Ascending aorta (tissue), 2 donors: ENCODE data around the gene ZG16B. TPM values are rescaled to one million over a fixed set of nuclear protein-coding genes. Genes with fewer than 3 reads are reported as not detected.

Experiments
- DNase-seq, 2 donors: peaks; one replicate each; pipeline ENCODE4 v3.0.0-alpha.2; 2019; ENCODE audit warnings: low spot score in 2 of 2
- H3K27ac ChIP-seq, 2 donors: fragments of 200-600 bp; sonication (generic); one replicate each; pipeline ENCODE4 v1.5.1; 2016 to 2017; ENCODE audit warnings: mild to moderate bottlenecking in 1 of 2
- H3K27me3 ChIP-seq: fragments of 200-600 bp; sonication (generic); one replicate; pipeline ENCODE4 v1.5.1; 2017
- H3K36me3 ChIP-seq, 2 donors: fragments of 200-600 bp; sonication (generic); one replicate each; pipeline ENCODE4 v1.5.1; 2016
- H3K4me1 ChIP-seq, 2 donors: fragments of 200-600 bp; sonication (generic); one replicate each; pipeline ENCODE4 v1.5.1; 2016 to 2017; ENCODE audit warnings: mild to moderate bottlenecking in 1 of 2
- H3K4me3 ChIP-seq, 2 donors: fragments of 200-600 bp; sonication (generic); one replicate each; pipeline ENCODE4 v1.5.1; 2016 to 2017; ENCODE audit warnings: mild to moderate bottlenecking in 1 of 2
- H3K9me3 ChIP-seq, 2 donors: fragments of 200-600 bp; sonication (generic); one replicate each; pipeline ENCODE4 v1.5.1; 2016
- intact Hi-C: fragments of 100-400 bp; cut with DNase I; formaldehyde crosslinking; loops from one replicate; pipeline ENCODE4 v1.15.1; 2023
- total RNA-seq: library from RNA; depleted of rRNA; stranded (reverse); fragments of >200 nt; gene quantifications from one replicate; pipeline ENCODE4 v1.1.0, GENCODE V29; 2016
- TF ChIP-seq, protein P1 (sequence below), 3 experiments: fragments of 200-600 bp in 2 of 3; fragments of 450-650 bp in 1 of 3; sonication (generic) in 2 of 3; IDR thresholded peaks; one replicate each; pipeline ENCODE4 v1.5.1; 2016 to 2019; ENCODE audit warnings: antibody characterized with exemption in 3 of 3, mild to moderate bottlenecking in 1 of 3, moderate library complexity in 1 of 3

ZG16B gene
- total RNA-seq, 1 donor from 2014 or later, result not detected

DNA sequence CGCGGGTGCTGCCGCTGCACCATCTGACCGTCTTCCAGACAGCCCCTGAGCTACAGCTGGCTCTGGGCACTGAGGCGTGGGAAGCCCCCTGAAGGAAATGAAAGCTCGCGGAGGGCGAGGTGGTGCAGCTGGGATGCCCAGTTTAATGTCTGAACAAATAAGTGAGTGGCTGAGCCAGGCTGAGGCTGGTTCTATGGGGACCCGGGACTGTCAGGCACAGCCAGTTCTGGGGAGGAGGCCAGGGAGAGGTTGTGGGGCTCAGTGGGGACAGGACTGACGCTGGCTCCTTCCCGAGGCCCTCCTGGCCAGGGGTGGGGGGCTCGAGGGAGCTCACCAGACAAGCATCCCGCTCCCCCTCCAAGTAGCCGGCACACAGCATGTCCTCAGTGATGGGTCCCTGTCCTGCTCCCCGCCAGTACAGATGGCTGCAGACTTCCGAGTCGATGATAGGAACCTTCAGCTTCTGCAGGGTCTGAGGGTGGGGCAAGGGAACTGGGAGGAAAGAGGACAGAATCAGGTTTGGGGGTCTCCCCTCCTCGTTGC is 23.5 kb downstream of the ZG16B start:
- H3K27me3 ChIP-seq, result peaks cover 6% of the 10 kb centered on the region
- H3K27ac ChIP-seq, result no peak overlapping the region
- H3K36me3 ChIP-seq, result no peaks in the 10 kb centered on the region
- intact Hi-C loops, result no loop called here
- DNase-seq, result no peak
- H3K9me3 ChIP-seq, result no peaks in the 10 kb centered on the region
- no peaks in the 10 kb centered on the region for H3K4me1 ChIP-seq
- TF ChIP-seq, protein P1, sequence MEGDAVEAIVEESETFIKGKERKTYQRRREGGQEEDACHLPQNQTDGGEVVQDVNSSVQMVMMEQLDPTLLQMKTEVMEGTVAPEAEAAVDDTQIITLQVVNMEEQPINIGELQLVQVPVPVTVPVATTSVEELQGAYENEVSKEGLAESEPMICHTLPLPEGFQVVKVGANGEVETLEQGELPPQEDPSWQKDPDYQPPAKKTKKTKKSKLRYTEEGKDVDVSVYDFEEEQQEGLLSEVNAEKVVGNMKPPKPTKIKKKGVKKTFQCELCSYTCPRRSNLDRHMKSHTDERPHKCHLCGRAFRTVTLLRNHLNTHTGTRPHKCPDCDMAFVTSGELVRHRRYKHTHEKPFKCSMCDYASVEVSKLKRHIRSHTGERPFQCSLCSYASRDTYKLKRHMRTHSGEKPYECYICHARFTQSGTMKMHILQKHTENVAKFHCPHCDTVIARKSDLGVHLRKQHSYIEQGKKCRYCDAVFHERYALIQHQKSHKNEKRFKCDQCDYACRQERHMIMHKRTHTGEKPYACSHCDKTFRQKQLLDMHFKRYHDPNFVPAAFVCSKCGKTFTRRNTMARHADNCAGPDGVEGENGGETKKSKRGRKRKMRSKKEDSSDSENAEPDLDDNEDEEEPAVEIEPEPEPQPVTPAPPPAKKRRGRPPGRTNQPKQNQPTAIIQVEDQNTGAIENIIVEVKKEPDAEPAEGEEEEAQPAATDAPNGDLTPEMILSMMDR (IDR thresholded peaks at IDR 0.05), result no peak
- no peak overlapping the region for H3K4me3 ChIP-seq

- no peak for DNase-seq
- Histone ChIP-seq H3K27ac (no peak overlapping the region), H3K9me3 (no peaks in the 10 kb centered on the region), H3K27me3 (peaks cover 11% of the 10 kb centered on the region), H3K4me3 (no peak overlapping the region), H3K36me3 (no peaks in the 10 kb centered on the region), H3K4me1 (no peaks in the 10 kb centered on the region)
- intact Hi-C loops, result no loop called here
- TF ChIP-seq, protein P1 (IDR thresholded peaks at IDR 0.05), result no peak
These were observed 24.7 kb downstream of the ZG16B start for GRCh38 chr16:2854700-2855309.

- Histone ChIP-seq H3K4me1 (no peaks in the 10 kb centered on the region), H3K9me3 (no peaks in the 10 kb centered on the region), H3K4me3 (no peak overlapping the region), H3K36me3 (no peaks in the 10 kb centered on the region), H3K27ac (no peak overlapping the region), H3K27me3 (peaks cover 11% of the 10 kb centered on the region)
- no peak for DNase-seq
- TF ChIP-seq, protein P1 (IDR thresholded peaks at IDR 0.05), result no peak
- intact Hi-C loops, result no loop called here
These were observed 25.4 kb downstream of the ZG16B start for GRCh38 chr16:2855536-2855935.

DNA sequence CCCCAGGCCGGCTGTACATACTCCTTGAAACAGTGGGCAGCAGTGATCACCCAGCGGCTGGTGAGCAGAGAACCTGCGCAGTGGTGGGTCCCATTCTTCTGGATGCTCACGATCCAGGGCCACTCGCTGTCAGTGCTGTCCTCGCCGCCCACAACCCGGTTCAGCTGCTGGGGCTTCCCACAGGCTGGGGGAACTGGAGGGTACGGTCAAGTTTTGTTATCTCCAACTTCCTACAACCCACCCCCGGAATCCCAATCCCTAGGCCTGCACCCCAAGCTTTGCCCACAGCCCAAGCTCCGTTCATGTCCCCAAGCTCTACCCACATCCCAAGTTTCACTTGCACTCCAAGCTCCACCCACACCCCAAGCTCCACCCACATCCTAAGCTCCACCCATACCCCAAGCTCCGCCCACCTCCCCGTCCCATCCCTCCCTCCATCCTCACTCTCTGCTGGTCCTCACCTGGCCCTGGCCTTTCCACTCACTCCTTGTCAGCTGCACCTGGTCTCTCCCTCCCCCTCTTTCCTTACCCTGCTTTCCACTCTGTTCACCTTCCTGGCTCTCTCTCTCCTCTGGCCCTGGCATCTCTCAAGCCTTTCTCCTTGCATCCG is 26.1 kb downstream of the ZG16B start:
- H3K27me3 ChIP-seq, result peaks cover 11% of the 10 kb centered on the region
- intact Hi-C loops, result no loop called here

DNA sequence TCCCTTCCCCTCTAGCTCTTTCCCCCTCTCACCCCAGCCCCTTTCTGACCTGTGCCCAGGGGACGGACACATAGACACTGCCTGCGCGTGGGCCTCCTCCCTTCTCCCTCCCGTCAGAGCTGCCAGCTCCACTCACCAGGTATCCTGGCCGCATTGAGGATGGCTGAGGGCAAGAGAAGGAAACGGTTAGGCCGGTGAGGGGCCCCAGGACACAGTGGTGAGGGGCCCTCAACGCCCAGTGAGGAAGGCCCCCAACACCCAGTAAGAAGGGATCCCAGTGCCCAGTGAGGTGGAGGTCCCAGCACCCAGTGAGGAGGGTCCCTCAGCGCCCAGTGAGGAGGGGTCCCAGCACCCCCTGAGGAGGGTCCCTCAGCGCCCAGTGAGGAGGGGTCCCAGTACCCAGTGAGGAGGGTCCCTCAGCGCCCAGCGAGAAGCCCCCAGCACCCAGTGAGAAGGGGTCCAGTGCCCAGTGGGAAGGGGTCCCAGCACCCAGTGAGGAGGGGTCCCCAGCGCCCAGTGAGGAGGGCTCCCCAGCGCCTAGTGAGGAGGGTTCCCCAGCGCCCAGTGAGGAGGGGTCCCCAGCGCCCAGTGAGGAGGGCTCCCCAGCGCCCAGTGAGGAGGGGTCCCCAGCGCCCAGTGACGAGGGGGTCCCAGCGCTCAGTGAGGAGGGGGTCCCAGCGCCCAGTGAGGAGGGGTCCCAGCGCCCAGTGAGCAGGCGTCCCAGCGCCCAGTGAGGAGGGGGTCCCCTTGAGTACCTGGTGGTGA is 26.8 kb downstream of the ZG16B start:
- intact Hi-C loops, result no loop called here
- DNase-seq, result no peak

More for the DNA sequence above, 26.1 kb downstream of the ZG16B start:
- Histone ChIP-seq H3K36me3 (no peaks in the 10 kb centered on the region), H3K9me3 (no peaks in the 10 kb centered on the region), H3K4me1 (no peaks in the 10 kb centered on the region), H3K27ac (no peak overlapping the region), H3K4me3 (no peak overlapping the region)
- TF ChIP-seq, protein P1 (IDR thresholded peaks at IDR 0.05), result no peak
- no peak for DNase-seq

More for the DNA sequence above, 26.8 kb downstream of the ZG16B start:
- TF ChIP-seq, protein P1 (IDR thresholded peaks at IDR 0.05), result no peak
- Histone ChIP-seq H3K4me3 (no peak overlapping the region), H3K36me3 (no peaks in the 10 kb centered on the region), H3K27me3 (peaks cover 11% of the 10 kb centered on the region), H3K4me1 (no peaks in the 10 kb centered on the region), H3K9me3 (no peaks in the 10 kb centered on the region), H3K27ac (no peak overlapping the region)
